GM18505 (cell line): Measurements from ENCODE around the gene LRSAM1.

ENCODE experiments used
- ATAC-seq: cut with Tn5 transposase; IDR thresholded peaks from one replicate; pipeline ENCODE4 v1.9.1; 2021; ENCODE audit not compliant: unreplicated experiment
- POLR2A ChIP-seq: IDR thresholded peaks from 4 replicates; pipeline ENCODE4 v1.6.1; 2011; ENCODE audit warnings: borderline replicate concordance; ENCODE audit not compliant: insufficient read depth, insufficient read length; ENCODE audit errors: extremely low read depth

Gene LRSAM1

GRCh38 chr9:127489471-127490115, 38.3 kb downstream of the LRSAM1 start:
- ATAC-seq, result no peak
- TF ChIP-seq POLR2A, result no peak

GRCh38 chr9:127490535-127491230, 39.4 kb downstream of the LRSAM1 start:
- no peak for ATAC-seq
- no peak for TF ChIP-seq POLR2A

- TF ChIP-seq POLR2A, result no peak
- no peak for ATAC-seq
These were observed 40.2 kb downstream of the LRSAM1 start for GRCh38 chr9:127491516-127491915.

GRCh38 chr9:127492616-127493015, 41.3 kb downstream of the LRSAM1 start:
- ATAC-seq, result no peak
- no peak for TF ChIP-seq POLR2A

- no peak for TF ChIP-seq POLR2A
- ATAC-seq, result no peak
These were observed 42.4 kb downstream of the LRSAM1 start for GRCh38 chr9:127493592-127494303.

GRCh38 chr9:127494304-127494702, 43.0 kb downstream of the LRSAM1 start:
- no peak for ATAC-seq
- no peak for TF ChIP-seq POLR2A

- TF ChIP-seq POLR2A, result no peak
- ATAC-seq, result no peak
These were observed 44.7 kb downstream of the LRSAM1 start for GRCh38 chr9:127495884-127496555.

GRCh38 chr9:127496974-127497373, 45.7 kb downstream of the LRSAM1 start:
- no peak for ATAC-seq
- TF ChIP-seq POLR2A, result no peak

GRCh38 chr9:127497656-127498290, 46.5 kb downstream of the LRSAM1 start:
- no peak for ATAC-seq
- TF ChIP-seq POLR2A, result no peak

- ATAC-seq, result no peak
- no peak for TF ChIP-seq POLR2A
These were observed 47.0 kb downstream of the LRSAM1 start for GRCh38 chr9:127498298-127498697.

GRCh38 chr9:127500399-127500798, 49.1 kb downstream of the LRSAM1 start:
- no peak for TF ChIP-seq POLR2A
- no peak for ATAC-seq

GRCh38 chr9:127500862-127501261, 49.6 kb downstream of the LRSAM1 start:
- no peak for ATAC-seq
- no peak for TF ChIP-seq POLR2A

GRCh38 chr9:127501821-127502343, 50.6 kb downstream of the LRSAM1 start:
- no peak for TF ChIP-seq POLR2A
- ATAC-seq, result no peak
